AG09319 (cell line): ENCODE measurements around the gene ADGRL3.
"Not testable (repeated sequence)": the region's sequence is repeated elsewhere in the genome, so short reads cannot be mapped to it uniquely, and the experiment has no call there.

Experiments
- DNase-seq: peaks from one replicate; pipeline ENCODE4 v3.0.0-alpha.2; 2010; ENCODE audit warnings: low read depth; ENCODE audit errors: extremely low read depth
- TF ChIP-seq, protein P1 (sequence below): IDR thresholded peaks from 2 replicates; pipeline ENCODE4 v1.5.1; 2011; ENCODE audit warnings: low read depth, mild to moderate bottlenecking, inconsistent platforms, low read length, moderate library complexity

ADGRL3 gene

DNA sequence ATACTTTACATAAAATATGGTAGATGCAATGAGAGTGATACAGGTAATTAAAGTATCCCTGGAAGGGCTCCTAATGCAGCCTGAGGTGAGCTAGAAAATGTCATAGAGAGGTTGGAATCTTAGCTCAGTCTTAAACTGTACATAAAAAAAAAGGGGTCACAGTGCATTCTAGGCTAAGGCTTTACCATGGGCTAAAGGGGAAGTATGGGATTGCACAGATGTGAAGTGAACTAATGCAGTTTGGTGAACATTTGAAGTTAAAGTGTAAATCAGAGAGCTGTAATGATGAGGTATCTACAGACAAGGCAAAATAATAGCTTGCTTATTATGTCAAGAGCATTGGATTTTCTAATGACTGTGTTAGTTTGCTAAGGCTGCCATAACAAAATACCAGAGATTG lies 405.9 kb downstream of the ADGRL3 start:
- TF ChIP-seq, protein P1, sequence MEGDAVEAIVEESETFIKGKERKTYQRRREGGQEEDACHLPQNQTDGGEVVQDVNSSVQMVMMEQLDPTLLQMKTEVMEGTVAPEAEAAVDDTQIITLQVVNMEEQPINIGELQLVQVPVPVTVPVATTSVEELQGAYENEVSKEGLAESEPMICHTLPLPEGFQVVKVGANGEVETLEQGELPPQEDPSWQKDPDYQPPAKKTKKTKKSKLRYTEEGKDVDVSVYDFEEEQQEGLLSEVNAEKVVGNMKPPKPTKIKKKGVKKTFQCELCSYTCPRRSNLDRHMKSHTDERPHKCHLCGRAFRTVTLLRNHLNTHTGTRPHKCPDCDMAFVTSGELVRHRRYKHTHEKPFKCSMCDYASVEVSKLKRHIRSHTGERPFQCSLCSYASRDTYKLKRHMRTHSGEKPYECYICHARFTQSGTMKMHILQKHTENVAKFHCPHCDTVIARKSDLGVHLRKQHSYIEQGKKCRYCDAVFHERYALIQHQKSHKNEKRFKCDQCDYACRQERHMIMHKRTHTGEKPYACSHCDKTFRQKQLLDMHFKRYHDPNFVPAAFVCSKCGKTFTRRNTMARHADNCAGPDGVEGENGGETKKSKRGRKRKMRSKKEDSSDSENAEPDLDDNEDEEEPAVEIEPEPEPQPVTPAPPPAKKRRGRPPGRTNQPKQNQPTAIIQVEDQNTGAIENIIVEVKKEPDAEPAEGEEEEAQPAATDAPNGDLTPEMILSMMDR, result no peak
- DNase-seq, result no peak

DNA sequence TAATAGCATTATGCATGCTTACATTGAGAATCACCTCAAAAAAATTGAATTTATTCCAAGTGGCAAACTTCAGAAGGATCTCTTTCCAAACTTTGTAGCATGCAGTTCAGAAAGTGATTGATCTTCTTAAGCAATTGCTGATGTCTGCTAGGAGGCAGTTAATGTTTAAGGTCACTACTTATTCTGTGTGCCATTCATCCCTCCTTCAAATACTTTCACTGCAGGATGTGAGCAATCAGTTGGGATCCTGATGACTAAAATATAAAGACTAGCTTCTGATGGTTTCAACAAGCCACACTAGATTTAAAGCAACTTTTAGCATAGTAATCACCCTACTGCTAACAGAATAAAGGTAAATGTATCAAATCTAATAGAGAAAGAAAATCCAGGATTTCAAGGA lies 414.1 kb downstream of the ADGRL3 start:
- TF ChIP-seq, protein P1, result no peak
- no peak for DNase-seq

DNA sequence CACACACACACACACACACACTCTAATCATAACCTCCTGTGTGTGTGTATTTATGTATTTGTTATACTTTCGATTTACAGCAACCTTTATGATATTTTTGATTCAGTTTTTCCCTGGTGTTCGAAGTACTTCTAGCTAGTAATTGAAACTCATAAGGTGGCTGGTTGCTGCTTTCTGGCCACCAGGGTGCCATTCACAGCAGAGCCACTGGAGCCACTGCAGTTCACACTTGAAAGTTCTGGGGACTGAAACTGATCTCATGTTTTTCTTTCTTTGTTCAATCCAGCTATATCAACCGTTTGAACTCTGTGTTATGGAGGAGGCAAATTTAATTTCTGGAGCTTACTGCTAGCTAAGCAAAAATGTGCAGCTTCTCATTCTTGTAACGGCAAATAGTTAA lies 419.4 kb downstream of the ADGRL3 start:
- DNase-seq, result no peak
- TF ChIP-seq, protein P1, result no peak

DNA sequence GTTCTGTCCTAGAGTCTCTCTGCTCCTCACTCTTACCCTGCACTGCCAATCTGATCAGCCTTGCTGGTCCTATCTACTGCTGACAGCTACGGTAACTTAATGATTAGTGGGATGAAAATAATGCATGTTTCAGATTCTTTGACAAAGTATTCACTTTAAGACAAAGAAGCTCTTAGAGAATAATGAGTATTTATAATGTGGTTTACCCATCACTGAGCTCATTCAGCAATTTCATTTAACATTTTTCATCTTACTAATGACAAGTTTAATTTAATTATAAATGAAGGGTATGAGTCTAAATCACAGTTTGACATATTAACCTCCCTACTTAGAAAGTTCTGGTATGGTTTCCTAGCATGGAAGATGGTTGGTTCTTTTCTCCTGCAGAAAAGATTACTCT lies 428.2 kb downstream of the ADGRL3 start:
- DNase-seq, result no peak
- TF ChIP-seq, protein P1, result no peak

DNA sequence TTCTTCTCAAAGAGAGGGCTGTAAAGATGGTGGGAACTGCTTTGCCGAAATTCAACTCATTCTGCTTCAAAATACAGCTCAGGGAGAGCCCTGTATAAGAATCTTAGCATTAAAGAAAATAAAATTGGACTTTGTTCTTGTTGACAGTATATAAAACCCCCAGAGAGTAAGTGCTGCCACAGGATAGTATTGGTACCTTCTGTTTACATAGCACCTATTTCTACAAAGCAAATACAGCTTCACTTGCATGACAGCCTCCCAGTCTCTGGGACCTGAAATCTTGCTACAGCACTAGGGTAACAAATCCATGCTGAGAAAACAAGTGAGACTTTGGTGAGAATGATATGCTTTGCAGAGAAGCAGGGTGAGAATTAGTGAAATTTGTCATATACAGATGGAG lies 428.6 kb downstream of the ADGRL3 start:
- TF ChIP-seq, protein P1, result no peak
- no peak for DNase-seq

DNA sequence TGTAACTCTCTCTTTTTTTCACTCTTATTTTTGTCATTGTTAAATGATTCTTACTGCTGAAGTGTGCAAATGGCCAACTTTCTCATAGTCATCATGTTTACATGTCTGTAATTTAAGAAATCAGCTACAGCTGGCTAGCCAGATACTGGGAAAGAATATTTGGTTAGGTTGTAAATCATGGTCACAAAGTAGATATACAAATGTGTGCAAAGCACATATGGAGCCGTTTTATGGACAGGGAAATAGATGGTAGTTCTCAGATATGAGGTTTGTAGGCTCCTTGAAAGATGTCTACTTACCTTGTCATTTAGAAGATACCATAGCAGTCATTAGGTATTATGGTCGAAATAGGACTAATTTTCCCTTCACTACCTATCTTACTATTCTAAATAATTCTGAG lies 430.4 kb downstream of the ADGRL3 start:
- TF ChIP-seq, protein P1, result no peak
- DNase-seq, result no peak

DNA sequence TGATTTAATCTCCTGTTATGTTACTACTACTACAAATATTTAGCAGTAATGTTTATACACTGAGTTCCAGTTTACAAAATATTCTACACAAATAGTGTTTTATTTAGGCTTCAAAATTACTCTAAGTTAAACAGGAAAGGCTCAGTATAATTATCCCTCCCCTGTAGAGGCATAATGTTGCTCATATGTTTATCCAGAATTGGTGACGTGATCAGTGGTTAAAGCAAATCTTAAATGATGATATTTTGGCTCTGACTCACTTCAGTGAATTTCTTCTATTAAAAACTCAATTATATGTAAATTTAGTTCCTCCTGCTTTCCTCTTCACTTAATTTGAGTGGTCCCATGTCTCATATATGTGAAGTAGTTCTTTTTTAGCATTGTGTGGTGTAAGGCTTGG lies 438.5 kb downstream of the ADGRL3 start:
- DNase-seq, result no peak
- TF ChIP-seq, protein P1, result no peak

DNA sequence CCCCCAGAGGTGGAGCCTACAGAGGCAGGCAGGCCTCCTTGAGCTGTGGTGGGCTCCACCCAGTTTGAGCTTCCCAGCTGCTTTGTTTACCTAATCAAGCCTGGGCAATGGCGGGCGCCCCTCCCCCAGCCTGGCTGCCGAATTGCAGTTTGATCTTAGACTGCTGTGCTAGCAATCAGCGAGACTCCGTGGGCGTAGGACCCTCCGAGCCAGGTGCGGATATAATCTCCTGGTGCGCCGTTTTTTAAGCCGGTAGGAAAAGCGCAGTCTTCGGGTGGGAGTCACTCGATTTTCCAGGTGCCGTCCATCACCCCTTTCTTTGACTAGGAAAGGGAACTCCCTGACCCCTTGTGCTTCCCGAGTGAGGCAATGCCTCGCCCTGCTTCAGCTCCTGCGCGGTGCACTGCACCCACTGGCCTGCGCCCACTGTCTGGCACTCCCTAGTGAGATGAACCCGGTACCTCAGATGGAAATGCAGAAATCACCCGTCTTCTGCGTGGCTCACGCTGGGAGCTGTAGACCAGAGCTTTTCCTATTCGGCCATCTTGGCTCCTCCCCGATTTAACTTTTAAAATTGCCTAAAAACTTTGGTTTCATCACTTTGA lies 446.7 kb downstream of the ADGRL3 start:
- not testable (repeated sequence) for DNase-seq
